ENCODE results near the gene SAMM50. TPM values are rescaled to one million over a fixed set of nuclear protein-coding genes. Genes with fewer than 3 reads are reported as not detected.

Gene SAMM50
- total and polyA plus RNA-seq, 4 donors, result 19.2 to 30.1 (median 26.0) TPM

DNA sequence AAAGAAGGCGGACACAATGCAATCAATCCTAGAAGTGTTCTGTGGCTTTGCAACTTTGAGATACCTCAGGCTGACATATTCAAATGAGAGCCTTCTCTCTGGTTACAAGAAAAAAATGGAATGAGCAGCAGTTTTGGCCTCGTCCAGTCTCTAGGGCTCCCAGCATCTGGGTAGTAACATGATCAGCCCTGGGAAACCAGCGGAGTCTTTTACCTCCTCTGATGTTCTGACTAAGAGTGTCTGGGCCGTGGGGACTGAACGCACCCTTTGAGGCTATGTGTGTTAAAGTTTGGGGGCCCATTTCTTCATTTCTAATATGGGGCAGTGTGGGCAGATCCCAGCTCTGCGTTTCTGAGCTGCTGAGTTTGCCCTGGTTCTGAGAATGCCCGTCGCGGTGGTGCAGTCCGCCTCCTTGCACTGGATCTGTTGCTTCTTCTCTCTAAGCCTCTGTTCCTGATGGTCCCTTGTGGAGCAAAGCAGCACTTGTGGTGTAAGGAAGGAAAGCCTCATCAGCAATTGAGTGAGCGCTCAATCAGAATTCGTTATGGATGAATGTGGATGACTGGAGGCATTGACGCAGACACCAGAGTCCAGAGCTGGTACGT is 77.0 kb downstream of the SAMM50 start:
- Histone ChIP-seq H3K4me1 (ENCODE audit: control insufficient read depth in 4 of 4, insufficient read depth in 4 of 4, low read length in 3 of 4) (peaks cover 5 to 6% (median 5%) of the 10 kb centered on the region in 4 donors), H3K27me3 (ENCODE audit: control insufficient read depth in 4 of 4, insufficient read depth in 4 of 4, low read length in 3 of 4) (no peaks in the 10 kb centered on the region), H3K9me3 (ENCODE audit: control insufficient read depth in 4 of 4, low read length in 3 of 4) (no peaks in the 10 kb centered on the region), H3K36me3 (ENCODE audit: control insufficient read depth in 4 of 4, insufficient read depth in 3 of 4, low read depth in 1 of 4, low read length in 3 of 4) (no peaks in the 10 kb centered on the region), H3K27ac (ENCODE audit: low read depth in 1 of 2, low read length in 2 of 2) (no peak overlapping the region), H3K4me3 (ENCODE audit: low read depth in 1 of 3, low read length in 3 of 3) (no peak overlapping the region), H3K9ac (ENCODE audit: low read depth in 1 of 2, low read length in 2 of 2) (no peak overlapping the region)
- DNase-seq (ENCODE audit: low spot score), result no peak
- no peak for TF ChIP-seq RAD21 (IDR thresholded peaks at IDR 0.05)
- no peak for TF ChIP-seq HNF4G (IDR thresholded peaks at IDR 0.05)
- TF ChIP-seq EGR1 (IDR thresholded peaks at IDR 0.05; ENCODE audit: low read depth in 2 of 2), result no peak
- TF ChIP-seq, protein P1, sequence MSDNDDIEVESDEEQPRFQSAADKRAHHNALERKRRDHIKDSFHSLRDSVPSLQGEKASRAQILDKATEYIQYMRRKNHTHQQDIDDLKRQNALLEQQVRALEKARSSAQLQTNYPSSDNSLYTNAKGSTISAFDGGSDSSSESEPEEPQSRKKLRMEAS (IDR thresholded peaks at IDR 0.05), result no peak
- TF ChIP-seq YY1 (IDR thresholded peaks at IDR 0.05), result no peak
- TF ChIP-seq HNF4A (conservative IDR thresholded peaks at IDR 0.05), result no peak
- TF ChIP-seq, protein P2, sequence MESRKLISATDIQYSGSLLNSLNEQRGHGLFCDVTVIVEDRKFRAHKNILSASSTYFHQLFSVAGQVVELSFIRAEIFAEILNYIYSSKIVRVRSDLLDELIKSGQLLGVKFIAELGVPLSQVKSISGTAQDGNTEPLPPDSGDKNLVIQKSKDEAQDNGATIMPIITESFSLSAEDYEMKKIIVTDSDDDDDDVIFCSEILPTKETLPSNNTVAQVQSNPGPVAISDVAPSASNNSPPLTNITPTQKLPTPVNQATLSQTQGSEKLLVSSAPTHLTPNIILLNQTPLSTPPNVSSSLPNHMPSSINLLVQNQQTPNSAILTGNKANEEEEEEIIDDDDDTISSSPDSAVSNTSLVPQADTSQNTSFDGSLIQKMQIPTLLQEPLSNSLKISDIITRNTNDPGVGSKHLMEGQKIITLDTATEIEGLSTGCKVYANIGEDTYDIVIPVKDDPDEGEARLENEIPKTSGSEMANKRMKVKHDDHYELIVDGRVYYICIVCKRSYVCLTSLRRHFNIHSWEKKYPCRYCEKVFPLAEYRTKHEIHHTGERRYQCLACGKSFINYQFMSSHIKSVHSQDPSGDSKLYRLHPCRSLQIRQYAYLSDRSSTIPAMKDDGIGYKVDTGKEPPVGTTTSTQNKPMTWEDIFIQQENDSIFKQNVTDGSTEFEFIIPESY (IDR thresholded peaks at IDR 0.05), result no peak
- TF ChIP-seq GABPA (IDR thresholded peaks at IDR 0.05 in 1 of 2, conservative IDR thresholded peaks at IDR 0.05 in 1 of 2), result no peak
- no peak for TF ChIP-seq NR2F2 (IDR thresholded peaks at IDR 0.05)
- TF ChIP-seq FOXA2 (IDR thresholded peaks at IDR 0.05), result no peak
- TF ChIP-seq RXRA (IDR thresholded peaks at IDR 0.05), result no peak
- no peak for TF ChIP-seq SP1 (IDR thresholded peaks at IDR 0.05)
- TF ChIP-seq, protein P3, sequence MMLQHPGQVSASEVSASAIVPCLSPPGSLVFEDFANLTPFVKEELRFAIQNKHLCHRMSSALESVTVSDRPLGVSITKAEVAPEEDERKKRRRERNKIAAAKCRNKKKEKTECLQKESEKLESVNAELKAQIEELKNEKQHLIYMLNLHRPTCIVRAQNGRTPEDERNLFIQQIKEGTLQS (IDR thresholded peaks at IDR 0.05), result no peak
- no peak for TF ChIP-seq TAF1 (conservative IDR thresholded peaks at IDR 0.05)
- no peak for TF ChIP-seq JUND (IDR thresholded peaks at IDR 0.05)
- TF ChIP-seq, protein P4, sequence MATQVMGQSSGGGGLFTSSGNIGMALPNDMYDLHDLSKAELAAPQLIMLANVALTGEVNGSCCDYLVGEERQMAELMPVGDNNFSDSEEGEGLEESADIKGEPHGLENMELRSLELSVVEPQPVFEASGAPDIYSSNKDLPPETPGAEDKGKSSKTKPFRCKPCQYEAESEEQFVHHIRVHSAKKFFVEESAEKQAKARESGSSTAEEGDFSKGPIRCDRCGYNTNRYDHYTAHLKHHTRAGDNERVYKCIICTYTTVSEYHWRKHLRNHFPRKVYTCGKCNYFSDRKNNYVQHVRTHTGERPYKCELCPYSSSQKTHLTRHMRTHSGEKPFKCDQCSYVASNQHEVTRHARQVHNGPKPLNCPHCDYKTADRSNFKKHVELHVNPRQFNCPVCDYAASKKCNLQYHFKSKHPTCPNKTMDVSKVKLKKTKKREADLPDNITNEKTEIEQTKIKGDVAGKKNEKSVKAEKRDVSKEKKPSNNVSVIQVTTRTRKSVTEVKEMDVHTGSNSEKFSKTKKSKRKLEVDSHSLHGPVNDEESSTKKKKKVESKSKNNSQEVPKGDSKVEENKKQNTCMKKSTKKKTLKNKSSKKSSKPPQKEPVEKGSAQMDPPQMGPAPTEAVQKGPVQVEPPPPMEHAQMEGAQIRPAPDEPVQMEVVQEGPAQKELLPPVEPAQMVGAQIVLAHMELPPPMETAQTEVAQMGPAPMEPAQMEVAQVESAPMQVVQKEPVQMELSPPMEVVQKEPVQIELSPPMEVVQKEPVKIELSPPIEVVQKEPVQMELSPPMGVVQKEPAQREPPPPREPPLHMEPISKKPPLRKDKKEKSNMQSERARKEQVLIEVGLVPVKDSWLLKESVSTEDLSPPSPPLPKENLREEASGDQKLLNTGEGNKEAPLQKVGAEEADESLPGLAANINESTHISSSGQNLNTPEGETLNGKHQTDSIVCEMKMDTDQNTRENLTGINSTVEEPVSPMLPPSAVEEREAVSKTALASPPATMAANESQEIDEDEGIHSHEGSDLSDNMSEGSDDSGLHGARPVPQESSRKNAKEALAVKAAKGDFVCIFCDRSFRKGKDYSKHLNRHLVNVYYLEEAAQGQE (IDR thresholded peaks at IDR 0.05), result no peak
- TF ChIP-seq, protein P5, sequence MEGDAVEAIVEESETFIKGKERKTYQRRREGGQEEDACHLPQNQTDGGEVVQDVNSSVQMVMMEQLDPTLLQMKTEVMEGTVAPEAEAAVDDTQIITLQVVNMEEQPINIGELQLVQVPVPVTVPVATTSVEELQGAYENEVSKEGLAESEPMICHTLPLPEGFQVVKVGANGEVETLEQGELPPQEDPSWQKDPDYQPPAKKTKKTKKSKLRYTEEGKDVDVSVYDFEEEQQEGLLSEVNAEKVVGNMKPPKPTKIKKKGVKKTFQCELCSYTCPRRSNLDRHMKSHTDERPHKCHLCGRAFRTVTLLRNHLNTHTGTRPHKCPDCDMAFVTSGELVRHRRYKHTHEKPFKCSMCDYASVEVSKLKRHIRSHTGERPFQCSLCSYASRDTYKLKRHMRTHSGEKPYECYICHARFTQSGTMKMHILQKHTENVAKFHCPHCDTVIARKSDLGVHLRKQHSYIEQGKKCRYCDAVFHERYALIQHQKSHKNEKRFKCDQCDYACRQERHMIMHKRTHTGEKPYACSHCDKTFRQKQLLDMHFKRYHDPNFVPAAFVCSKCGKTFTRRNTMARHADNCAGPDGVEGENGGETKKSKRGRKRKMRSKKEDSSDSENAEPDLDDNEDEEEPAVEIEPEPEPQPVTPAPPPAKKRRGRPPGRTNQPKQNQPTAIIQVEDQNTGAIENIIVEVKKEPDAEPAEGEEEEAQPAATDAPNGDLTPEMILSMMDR (IDR thresholded peaks at IDR 0.05; ENCODE audit: low read depth, low read length, missing input control), result no peak
- TF ChIP-seq FOXA1 (IDR thresholded peaks at IDR 0.05), result no peak
- 88% methylated on average over 14 of the region's 14 CpGs for WGBS

Data from liver (tissue), 9 donors.